Endodermal cell (in vitro differentiated cells): Measurements from ENCODE around the gene ZBTB16. TPM values are rescaled to one million over a fixed set of nuclear protein-coding genes. Genes with fewer than 3 reads are reported as not detected.

Source experiments
- DNase-seq: peaks from one replicate; pipeline ENCODE4 v3.0.0-alpha.2; 2017
- H3K27ac ChIP-seq: 2 replicates; pipeline ENCODE4 v1.5.1; 2013; ENCODE audit warnings: mild to moderate bottlenecking, low read depth, low read length, moderate library complexity
- H3K27me3 ChIP-seq: 2 replicates; pipeline ENCODE4 v1.6.1; 2013; ENCODE audit warnings: mild to moderate bottlenecking, low read length, moderate library complexity; ENCODE audit not compliant: insufficient read depth, control insufficient read depth, poor library complexity, severe bottlenecking
- H3K36me3 ChIP-seq: 2 replicates; pipeline ENCODE4 v1.7.0; 2013; ENCODE audit warnings: mild to moderate bottlenecking, low read length, moderate library complexity; ENCODE audit not compliant: control insufficient read depth, insufficient read depth
- H3K4me1 ChIP-seq: one replicate; pipeline ENCODE4 v1.7.0; 2013; ENCODE audit warnings: low read length; ENCODE audit not compliant: control insufficient read depth, insufficient read depth
- H3K4me3 ChIP-seq: 2 replicates; pipeline ENCODE4 v1.5.1; 2013; ENCODE audit warnings: mild to moderate bottlenecking, low read length, moderate library complexity
- H3K9ac ChIP-seq: 2 replicates; pipeline ENCODE4 v1.6.1; 2013; ENCODE audit warnings: mild to moderate bottlenecking, low read length, moderate library complexity; ENCODE audit not compliant: poor library complexity, severe bottlenecking; ENCODE audit errors: extremely low read depth
- H3K9me3 ChIP-seq: 2 replicates; pipeline ENCODE4 v1.6.1; 2013; ENCODE audit warnings: mild to moderate bottlenecking, low read length, moderate library complexity; ENCODE audit not compliant: control insufficient read depth
- H3K27ac Mint-ChIP-seq: 2 replicates; pipeline ENCODE4 v1.8.0; 2020; ENCODE audit warnings: mixed read lengths
- H3K27me3 Mint-ChIP-seq: 2 replicates; pipeline ENCODE4 v1.8.0; 2021; ENCODE audit warnings: mild to moderate bottlenecking, mixed read lengths; ENCODE audit not compliant: insufficient read depth
- H3K36me3 Mint-ChIP-seq: 2 replicates; pipeline ENCODE4 v1.8.0; 2020; ENCODE audit warnings: low read depth, mixed read lengths
- H3K4me1 Mint-ChIP-seq: 2 replicates; pipeline ENCODE4 v1.8.0; 2020; ENCODE audit warnings: mixed read lengths
- H3K4me3 Mint-ChIP-seq: 2 replicates; pipeline ENCODE4 v1.8.0; 2020; ENCODE audit warnings: mild to moderate bottlenecking, moderate library complexity, mixed read lengths
- H3K9me3 Mint-ChIP-seq: 2 replicates; pipeline ENCODE4 v1.8.0; 2020; ENCODE audit warnings: mild to moderate bottlenecking, mixed read lengths
- CTCF ChIP-seq: fragments of 200-600 bp; sonication (generic); conservative IDR thresholded peaks from 2 replicates; pipeline ENCODE4 v1.5.0; 2021; ENCODE audit warnings: antibody characterized with exemption, mild to moderate bottlenecking
- WGBS, 2 experiments: methylation state at CpG; one replicate each; pipeline versions ENCODE4 v1.1.5 to v1.1.7; 2013; ENCODE audit warnings: missing lambda C conversion rate in 2 of 2, mixed read lengths in 1 of 2; ENCODE audit not compliant: insufficient coverage in 1 of 2, insufficient read length in 1 of 2; 5-methylcytosine and 5-hydroxymethylcytosine counted together
- total RNA-seq, 2 donors: library from RNA; stranded (reverse); fragmentation: NEBNext Ultra II Directional in 1 of 2; extraction: Animal tissue kit (Norgen Biotek cat#: 25700) in 1 of 2; gene quantifications; 2 replicates in 1 of 2; 3 replicates in 1 of 2; pipeline ENCODE4 v1.2.1, GENCODE V29; 2021

ZBTB16 gene
- total RNA-seq, 2 donors from 2014 or later = 4.1 to 5.8 TPM

- H3K27me3 Mint-ChIP-seq = peaks cover 4% of the 10 kb centered on the region
- no peaks in the 10 kb centered on the region for H3K9me3 Mint-ChIP-seq
- no peaks in the 10 kb centered on the region for H3K9me3 ChIP-seq
- H3K36me3 ChIP-seq = no peaks in the 10 kb centered on the region
- H3K27ac Mint-ChIP-seq = no peak overlapping the region
- H3K27me3 ChIP-seq = no peaks in the 10 kb centered on the region
- no peak overlapping the region for H3K4me3 Mint-ChIP-seq
- no peak for TF ChIP-seq CTCF
- no peak for DNase-seq
- no peak overlapping the region for H3K27ac ChIP-seq
- no peaks in the 10 kb centered on the region for H3K4me1 ChIP-seq
- H3K36me3 Mint-ChIP-seq = no peaks in the 10 kb centered on the region
- H3K4me1 Mint-ChIP-seq = no peaks in the 10 kb centered on the region
- 92 to 98% methylated on average over 7 to 9 of the region's 9 CpGs for WGBS, 2 experiments
- H3K9ac ChIP-seq = no peak overlapping the region
- no peak overlapping the region for H3K4me3 ChIP-seq
Observed at GRCh38 chr11:114169321-114169749, 109.8 kb downstream of the ZBTB16 start.

DNA sequence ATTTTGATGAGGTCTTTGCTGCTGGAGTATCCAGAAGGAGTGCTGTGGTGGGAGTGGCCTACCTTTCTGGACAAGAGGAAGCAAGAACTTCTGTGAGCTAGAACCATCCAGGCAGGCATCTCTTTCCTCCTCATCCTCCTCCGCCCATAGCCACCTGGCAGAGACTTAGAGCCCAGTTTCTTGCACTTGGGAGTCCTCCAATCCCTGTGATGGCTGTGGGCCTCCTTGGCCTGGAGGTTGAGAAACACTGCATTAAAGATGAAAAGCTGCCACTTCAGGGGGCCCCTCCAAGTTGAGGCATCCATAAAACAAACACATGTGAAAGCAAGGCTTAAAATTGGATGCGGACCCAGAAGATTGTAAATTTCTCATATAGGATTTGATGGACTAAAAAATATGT is 110.3 kb downstream of the ZBTB16 start:
- H3K27ac Mint-ChIP-seq = no peak overlapping the region
- Histone ChIP-seq H3K9ac (no peak overlapping the region), H3K36me3 (no peaks in the 10 kb centered on the region), H3K4me3 (no peak overlapping the region), H3K4me1 (no peaks in the 10 kb centered on the region), H3K9me3 (no peaks in the 10 kb centered on the region), H3K27me3 (no peaks in the 10 kb centered on the region), H3K27ac (no peak overlapping the region)
- no peak for DNase-seq
- no peak for TF ChIP-seq CTCF
- no peaks in the 10 kb centered on the region for H3K4me1 Mint-ChIP-seq
- 86 to 96% methylated on average over 1 to 2 of the region's 2 CpGs for WGBS, 2 experiments
- no peaks in the 10 kb centered on the region for H3K36me3 Mint-ChIP-seq
- peaks cover 4% of the 10 kb centered on the region for H3K27me3 Mint-ChIP-seq
- H3K9me3 Mint-ChIP-seq = no peaks in the 10 kb centered on the region
- no peak overlapping the region for H3K4me3 Mint-ChIP-seq

- H3K9ac ChIP-seq = no peak overlapping the region
- Mint-ChIP-seq H3K4me3 (no peak overlapping the region), H3K4me1 (no peaks in the 10 kb centered on the region), H3K36me3 (no peaks in the 10 kb centered on the region), H3K27ac (no peak overlapping the region), H3K9me3 (no peaks in the 10 kb centered on the region), H3K27me3 (peaks cover 2% of the 10 kb centered on the region)
- no peak overlapping the region for H3K4me3 ChIP-seq
- no peak for DNase-seq
- H3K36me3 ChIP-seq = no peaks in the 10 kb centered on the region
- peak overlapping the region; percentile 5 for H3K27ac ChIP-seq
- no peak for TF ChIP-seq CTCF
- H3K9me3 ChIP-seq = no peaks in the 10 kb centered on the region
- no peaks in the 10 kb centered on the region for H3K4me1 ChIP-seq
- 43 to 76% methylated on average over 3 to 10 of the region's 10 CpGs for WGBS, 2 experiments
- no peaks in the 10 kb centered on the region for H3K27me3 ChIP-seq
Observed at GRCh38 chr11:114170226-114170625, 110.7 kb downstream of the ZBTB16 start.
